ENCODE results near the gene PTPRK. TPM values are rescaled to one million over a fixed set of nuclear protein-coding genes. Genes with fewer than 3 reads are reported as not detected.

The PTPRK gene
- total and polyA plus RNA-seq, 2 experiments from 2014 or later, result 26.9 to 56.4 TPM

DNA sequence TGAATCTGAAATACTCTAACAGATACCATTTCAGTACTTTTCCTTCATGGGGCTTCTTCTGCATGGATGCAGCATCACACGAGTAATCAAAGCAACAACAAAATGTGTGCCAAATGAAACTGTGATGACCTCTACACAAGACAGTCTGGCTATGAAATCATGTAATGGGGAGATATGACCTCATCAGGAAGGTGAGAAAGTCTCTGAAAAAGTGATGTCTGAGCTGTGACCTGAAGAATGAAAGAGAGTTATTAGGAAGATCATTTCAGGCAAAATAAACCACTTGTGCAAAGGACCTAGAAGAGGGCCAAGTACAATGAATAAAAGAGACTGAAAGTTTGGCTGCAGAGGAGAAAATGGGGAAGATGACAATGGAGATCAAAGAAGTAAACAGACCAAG is 182.8 kb downstream of the PTPRK start:
- Histone ChIP-seq H3K4me2 (no peak overlapping the region), H3K4me1 (ENCODE audit: insufficient read depth) (peaks cover 5% of the 10 kb centered on the region; the same call in 1 of the 2 replicates), H3K36me3 (ENCODE audit: insufficient read depth) (no peaks in the 10 kb centered on the region), H3F3A (replicated peaks; ENCODE audit: low read depth) (no peaks in the 10 kb centered on the region), H3K27me3 (ENCODE audit: insufficient read depth) (no peaks in the 10 kb centered on the region), H3K27ac (ENCODE audit: low read depth) (no peak overlapping the region), H3K79me2 (replicated peaks; ENCODE audit: insufficient read depth) (peaks cover 31% of the 10 kb centered on the region), H3K9me2 (ENCODE audit: insufficient read depth) (no peaks in the 10 kb centered on the region), H4K20me1 (replicated peaks; ENCODE audit: insufficient read depth) (no peaks in the 10 kb centered on the region), H2AFZ (no peak overlapping the region), H3K4me3 (no peak overlapping the region)
- H3K9me3 Mint-ChIP-seq, result no peaks in the 10 kb centered on the region
- H3K27me3 Mint-ChIP-seq (ENCODE audit: insufficient read depth, low read depth, poor library complexity), result no peaks in the 10 kb centered on the region
- ATAC-seq (no peak), DNase-seq (ENCODE audit: low spot score) (no peak)
- peaks cover 29% of the 10 kb centered on the region for H3K4me1 Mint-ChIP-seq
- H3K4me3 Mint-ChIP-seq, result no peak overlapping the region
- H3K36me3 Mint-ChIP-seq (ENCODE audit: low read depth), result no peaks in the 10 kb centered on the region
- TF ChIP-seq, protein P1, sequence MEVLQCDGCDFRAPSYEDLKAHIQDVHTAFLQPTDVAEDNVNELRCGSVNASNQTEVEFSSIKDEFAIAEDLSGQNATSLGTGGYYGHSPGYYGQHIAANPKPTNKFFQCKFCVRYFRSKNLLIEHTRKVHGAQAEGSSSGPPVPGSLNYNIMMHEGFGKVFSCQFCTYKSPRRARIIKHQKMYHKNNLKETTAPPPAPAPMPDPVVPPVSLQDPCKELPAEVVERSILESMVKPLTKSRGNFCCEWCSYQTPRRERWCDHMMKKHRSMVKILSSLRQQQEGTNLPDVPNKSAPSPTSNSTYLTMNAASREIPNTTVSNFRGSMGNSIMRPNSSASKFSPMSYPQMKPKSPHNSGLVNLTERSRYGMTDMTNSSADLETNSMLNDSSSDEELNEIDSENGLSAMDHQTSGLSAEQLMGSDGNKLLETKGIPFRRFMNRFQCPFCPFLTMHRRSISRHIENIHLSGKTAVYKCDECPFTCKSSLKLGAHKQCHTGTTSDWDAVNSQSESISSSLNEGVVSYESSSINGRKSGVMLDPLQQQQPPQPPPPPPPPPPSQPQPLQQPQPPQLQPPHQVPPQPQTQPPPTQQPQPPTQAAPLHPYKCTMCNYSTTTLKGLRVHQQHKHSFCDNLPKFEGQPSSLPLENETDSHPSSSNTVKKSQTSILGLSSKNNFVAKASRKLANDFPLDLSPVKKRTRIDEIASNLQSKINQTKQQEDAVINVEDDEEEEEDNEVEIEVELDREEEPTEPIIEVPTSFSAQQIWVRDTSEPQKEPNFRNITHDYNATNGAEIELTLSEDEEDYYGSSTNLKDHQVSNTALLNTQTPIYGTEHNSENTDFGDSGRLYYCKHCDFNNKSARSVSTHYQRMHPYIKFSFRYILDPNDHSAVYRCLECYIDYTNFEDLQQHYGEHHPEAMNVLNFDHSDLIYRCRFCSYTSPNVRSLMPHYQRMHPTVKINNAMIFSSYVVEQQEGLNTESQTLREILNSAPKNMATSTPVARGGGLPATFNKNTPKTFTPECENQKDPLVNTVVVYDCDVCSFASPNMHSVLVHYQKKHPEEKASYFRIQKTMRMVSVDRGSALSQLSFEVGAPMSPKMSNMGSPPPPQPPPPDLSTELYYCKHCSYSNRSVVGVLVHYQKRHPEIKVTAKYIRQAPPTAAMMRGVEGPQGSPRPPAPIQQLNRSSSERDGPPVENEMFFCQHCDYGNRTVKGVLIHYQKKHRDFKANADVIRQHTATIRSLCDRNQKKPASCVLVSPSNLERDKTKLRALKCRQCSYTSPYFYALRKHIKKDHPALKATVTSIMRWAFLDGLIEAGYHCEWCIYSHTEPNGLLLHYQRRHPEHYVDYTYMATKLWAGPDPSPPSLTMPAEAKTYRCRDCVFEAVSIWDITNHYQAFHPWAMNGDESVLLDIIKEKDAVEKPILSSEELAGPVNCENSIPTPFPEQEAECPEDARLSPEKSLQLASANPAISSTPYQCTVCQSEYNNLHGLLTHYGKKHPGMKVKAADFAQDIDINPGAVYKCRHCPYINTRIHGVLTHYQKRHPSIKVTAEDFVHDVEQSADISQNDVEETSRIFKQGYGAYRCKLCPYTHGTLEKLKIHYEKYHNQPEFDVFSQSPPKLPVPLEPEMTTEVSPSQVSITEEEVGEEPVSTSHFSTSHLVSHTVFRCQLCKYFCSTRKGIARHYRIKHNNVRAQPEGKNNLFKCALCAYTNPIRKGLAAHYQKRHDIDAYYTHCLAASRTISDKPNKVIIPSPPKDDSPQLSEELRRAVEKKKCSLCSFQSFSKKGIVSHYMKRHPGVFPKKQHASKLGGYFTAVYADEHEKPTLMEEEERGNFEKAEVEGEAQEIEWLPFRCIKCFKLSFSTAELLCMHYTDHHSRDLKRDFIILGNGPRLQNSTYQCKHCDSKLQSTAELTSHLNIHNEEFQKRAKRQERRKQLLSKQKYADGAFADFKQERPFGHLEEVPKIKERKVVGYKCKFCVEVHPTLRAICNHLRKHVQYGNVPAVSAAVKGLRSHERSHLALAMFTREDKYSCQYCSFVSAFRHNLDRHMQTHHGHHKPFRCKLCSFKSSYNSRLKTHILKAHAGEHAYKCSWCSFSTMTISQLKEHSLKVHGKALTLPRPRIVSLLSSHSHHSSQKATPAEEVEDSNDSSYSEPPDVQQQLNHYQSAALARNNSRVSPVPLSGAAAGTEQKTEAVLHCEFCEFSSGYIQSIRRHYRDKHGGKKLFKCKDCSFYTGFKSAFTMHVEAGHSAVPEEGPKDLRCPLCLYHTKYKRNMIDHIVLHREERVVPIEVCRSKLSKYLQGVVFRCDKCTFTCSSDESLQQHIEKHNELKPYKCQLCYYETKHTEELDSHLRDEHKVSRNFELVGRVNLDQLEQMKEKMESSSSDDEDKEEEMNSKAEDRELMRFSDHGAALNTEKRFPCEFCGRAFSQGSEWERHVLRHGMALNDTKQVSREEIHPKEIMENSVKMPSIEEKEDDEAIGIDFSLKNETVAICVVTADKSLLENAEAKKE (CRISPR knock-in tag; IDR thresholded peaks at IDR 0.05), result no peak
- no peak overlapping the region for H3K27ac Mint-ChIP-seq

DNA sequence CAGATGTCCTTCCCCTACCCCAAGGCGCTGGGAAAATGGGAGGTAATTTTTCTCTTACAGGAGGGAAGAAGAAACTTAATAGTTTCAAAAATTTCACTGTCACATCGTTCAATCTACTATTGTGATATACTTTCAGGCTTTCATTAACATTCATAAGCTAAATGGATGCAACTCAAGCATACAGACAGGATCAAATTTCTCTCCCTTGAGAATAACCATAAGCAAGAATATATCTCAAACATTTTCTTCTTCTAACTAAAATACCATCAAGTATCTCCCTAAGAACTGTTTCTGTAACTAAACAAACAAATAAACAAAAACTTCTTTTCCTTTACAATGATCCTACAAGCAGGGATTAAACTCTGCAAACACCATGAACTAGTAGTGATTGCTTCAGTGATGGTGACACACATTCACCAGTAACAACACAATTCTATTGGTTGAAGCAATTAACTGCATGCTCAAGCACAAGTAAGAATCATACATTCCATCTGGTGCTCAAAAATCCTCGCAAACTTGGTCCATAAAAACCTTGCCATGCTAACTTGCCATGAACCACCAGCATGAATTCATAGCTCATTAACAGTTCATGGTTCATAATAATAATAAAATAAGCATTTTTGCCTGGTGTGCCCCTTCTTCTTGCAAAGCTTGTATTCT is 183.8 kb downstream of the PTPRK start:
- H3K4me1 Mint-ChIP-seq, result peaks cover 39% of the 10 kb centered on the region
- no peak overlapping the region for H3K4me3 ChIP-seq
- no peaks in the 10 kb centered on the region for H3K36me3 Mint-ChIP-seq (ENCODE audit: low read depth)
- ATAC-seq, result no peak
- peaks cover 5% of the 10 kb centered on the region; the same call in 1 of the 2 replicates for H3K4me1 ChIP-seq (ENCODE audit: insufficient read depth)
- no peaks in the 10 kb centered on the region for H3K9me3 Mint-ChIP-seq
- H3K27ac Mint-ChIP-seq, result no peak overlapping the region
- H3K27me3 Mint-ChIP-seq (ENCODE audit: insufficient read depth, low read depth, poor library complexity), result no peaks in the 10 kb centered on the region
- H3K27me3 ChIP-seq (ENCODE audit: insufficient read depth), result no peaks in the 10 kb centered on the region
- no peaks in the 10 kb centered on the region for H3F3A ChIP-seq (replicated peaks; ENCODE audit: low read depth)
- H4K20me1 ChIP-seq (replicated peaks; ENCODE audit: insufficient read depth), result no peaks in the 10 kb centered on the region
- H3K4me3 Mint-ChIP-seq, result no peak overlapping the region
- no peaks in the 10 kb centered on the region for H3K9me2 ChIP-seq (ENCODE audit: insufficient read depth)
- TF ChIP-seq, protein P1 (CRISPR knock-in tag; IDR thresholded peaks at IDR 0.05), result no peak
- TF ChIP-seq POLR2AphosphoS5 (IDR thresholded peaks at IDR 0.05; ENCODE audit: low read depth) (no peak), ZNF114 (CRISPR knock-in tag; IDR thresholded peaks at IDR 0.05) (no peak)
- no peaks in the 10 kb centered on the region for H3K36me3 ChIP-seq (ENCODE audit: insufficient read depth)
- no peak for DNase-seq (ENCODE audit: low spot score)
- H3K79me2 ChIP-seq (replicated peaks; ENCODE audit: insufficient read depth), result peaks cover 31% of the 10 kb centered on the region
- H3K4me2 ChIP-seq, result no peak overlapping the region
- H2AFZ ChIP-seq, result no peak overlapping the region
- H3K27ac ChIP-seq (ENCODE audit: low read depth), result no peak overlapping the region
